Glutamatergic neuron (in vitro differentiated cells): Measurements from ENCODE around the gene RPL35. TPM values are rescaled to one million over a fixed set of nuclear protein-coding genes. Genes with fewer than 3 reads are reported as not detected.

Source experiments
- DNase-seq: peaks from one replicate; pipeline ENCODE4 v3.0.0; 2022
- H3K27ac Mint-ChIP-seq: one replicate; pipeline ENCODE4 v1.8.0; 2020; ENCODE audit warnings: mild to moderate bottlenecking, mixed read lengths, inconsistent platforms; ENCODE audit not compliant: unreplicated experiment
- H3K27me3 Mint-ChIP-seq: one replicate; pipeline ENCODE4 v1.8.0; 2020; ENCODE audit warnings: mild to moderate bottlenecking, moderate library complexity, mixed read lengths, inconsistent platforms; ENCODE audit not compliant: unreplicated experiment
- H3K36me3 Mint-ChIP-seq: one replicate; pipeline ENCODE4 v1.8.0; 2020; ENCODE audit warnings: mild to moderate bottlenecking, mixed read lengths, inconsistent platforms; ENCODE audit not compliant: unreplicated experiment
- H3K4me1 Mint-ChIP-seq: one replicate; pipeline ENCODE4 v1.8.0; 2020; ENCODE audit warnings: mild to moderate bottlenecking, low read depth, mixed read lengths, inconsistent platforms; ENCODE audit not compliant: unreplicated experiment
- H3K4me3 Mint-ChIP-seq: one replicate; pipeline ENCODE4 v1.8.0; 2020; ENCODE audit warnings: mild to moderate bottlenecking, mixed read lengths, inconsistent platforms; ENCODE audit not compliant: unreplicated experiment
- H3K9me3 Mint-ChIP-seq: one replicate; pipeline ENCODE4 v1.8.0; 2020; ENCODE audit warnings: mild to moderate bottlenecking, moderate library complexity, mixed read lengths, inconsistent platforms; ENCODE audit not compliant: unreplicated experiment
- CTCF ChIP-seq: fragments of 200-600 bp; sonication (generic); IDR thresholded peaks from one replicate; pipeline ENCODE4 v1.5.0; 2021; ENCODE audit not compliant: partially characterized antibody, unreplicated experiment
- total RNA-seq: library from RNA; stranded (reverse); fragmentation: NEBNext Ultra II Directional; extraction: Animal tissue kit (Norgen Biotek cat#: 25700); gene quantifications from one replicate; pipeline ENCODE4 v1.2.1, GENCODE V29; 2021; ENCODE audit not compliant: unreplicated experiment

Gene RPL35
- total RNA-seq, 1 donor from 2014 or later = 559 TPM

- Mint-ChIP-seq H3K4me1 (peaks cover 12% of the 10 kb centered on the region), H3K27ac (no peak overlapping the region), H3K9me3 (peaks cover 3% of the 10 kb centered on the region), H3K4me3 (no peak overlapping the region), H3K27me3 (peaks cover 5% of the 10 kb centered on the region), H3K36me3 (no peaks in the 10 kb centered on the region)
- no peak for TF ChIP-seq CTCF
- DNase-seq = no peak
Observed at GRCh38 chr9:124884376-124884775, 22.6 kb upstream of the RPL35 start.

- H3K36me3 Mint-ChIP-seq = no peaks in the 10 kb centered on the region
- no peak overlapping the region for H3K4me3 Mint-ChIP-seq
- H3K9me3 Mint-ChIP-seq = peaks cover 3% of the 10 kb centered on the region
- no peak overlapping the region for H3K27ac Mint-ChIP-seq
- DNase-seq = no peak
- H3K27me3 Mint-ChIP-seq = peaks cover 5% of the 10 kb centered on the region
- TF ChIP-seq CTCF = no peak
- peaks cover 12% of the 10 kb centered on the region for H3K4me1 Mint-ChIP-seq
Observed at GRCh38 chr9:124882231-124882630, 20.5 kb upstream of the RPL35 start.

DNA sequence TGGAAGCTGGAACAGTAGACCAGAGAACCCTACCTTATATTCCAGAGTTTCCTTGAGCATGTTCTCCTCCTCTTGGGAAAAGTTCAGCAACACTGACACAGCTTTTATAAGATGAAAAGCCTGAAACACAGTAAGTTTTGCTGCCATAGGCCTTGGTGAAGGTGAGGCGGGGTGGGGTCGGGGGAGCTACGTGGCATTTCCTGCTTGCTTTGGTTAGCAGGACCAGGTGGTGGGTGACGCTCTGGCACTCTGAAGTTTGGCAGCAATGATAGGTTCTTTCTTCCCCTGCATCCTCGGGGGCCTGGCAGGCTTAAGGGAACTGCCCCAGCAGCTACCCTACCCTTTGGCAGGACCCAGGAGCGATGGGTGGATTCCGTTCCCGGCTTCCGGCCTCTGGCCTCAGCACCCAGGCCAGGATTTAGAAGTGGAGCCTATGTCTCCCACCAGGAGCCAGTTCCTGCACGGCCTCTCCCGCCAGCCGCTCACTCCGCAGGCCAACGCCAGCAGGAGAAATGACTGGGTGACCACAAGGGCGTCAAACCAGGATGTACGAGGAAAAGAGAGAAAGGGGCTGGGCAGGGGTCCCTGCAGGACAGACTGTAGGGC, 19.5 kb upstream of the RPL35 start:
- Mint-ChIP-seq H3K4me1 (peaks cover 8% of the 10 kb centered on the region), H3K36me3 (no peaks in the 10 kb centered on the region), H3K4me3 (no peak overlapping the region), H3K27ac (no peak overlapping the region), H3K27me3 (peaks cover 5% of the 10 kb centered on the region), H3K9me3 (peaks cover 2% of the 10 kb centered on the region)
- no peak for DNase-seq
- TF ChIP-seq CTCF = no peak

DNA sequence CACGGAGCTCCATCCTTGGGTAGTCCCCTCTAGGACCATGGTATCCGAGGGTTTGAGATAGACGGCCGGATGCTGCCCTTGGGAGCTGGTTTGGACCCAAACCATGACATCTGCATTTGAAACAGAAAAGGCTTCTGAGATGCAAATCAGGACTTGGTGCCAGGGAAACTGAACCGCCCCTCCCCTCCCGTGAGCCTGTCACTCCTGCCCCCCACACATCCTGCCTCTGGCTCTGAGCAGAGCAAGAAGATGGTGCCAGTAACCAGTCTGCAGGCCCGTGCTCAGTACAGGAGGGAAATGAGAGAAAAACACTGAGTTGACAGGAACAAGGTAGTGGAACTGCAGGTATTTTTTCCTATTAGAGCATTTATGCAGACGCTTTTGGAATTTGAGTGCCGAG, 18.7 kb upstream of the RPL35 start:
- DNase-seq = no peak

More for the DNA sequence above, 18.7 kb upstream of the RPL35 start:
- Mint-ChIP-seq H3K27ac (no peak overlapping the region), H3K27me3 (peaks cover 5% of the 10 kb centered on the region), H3K4me3 (no peak overlapping the region), H3K4me1 (peaks cover 8% of the 10 kb centered on the region), H3K36me3 (no peaks in the 10 kb centered on the region), H3K9me3 (peaks cover 2% of the 10 kb centered on the region)
- no peak for TF ChIP-seq CTCF
